Activated B cell treated with CpG ODN at 0.5 μM for 24 hours (primary cell): ENCODE measurements around the gene DDI1. TPM values are rescaled to one million over a fixed set of nuclear protein-coding genes. Genes with fewer than 3 reads are reported as not detected.
"Not testable (repeated sequence)": the region's sequence is repeated elsewhere in the genome, so short reads cannot be mapped to it uniquely, and the experiment has no call there.

Experiments used
- ATAC-seq: fragments of 200-7000 bp; cut with Tn5 transposase; one replicate; pipeline ENCODE4 v1.10.0; 2021; ENCODE audit warnings: low read depth, mild to moderate bottlenecking, moderate library complexity
- CTCF ChIA-PET: fragments of 350-600 bp; sonication (Branson Sonifier 250); formaldehyde crosslinking; loops from one replicate; lab custom pipeline; 2021; ENCODE audit warnings: antibody characterized with exemption; lab: Charles Lee
- POLR2A ChIA-PET: fragments of 350-600 bp; sonication (Branson Sonifier 250); formaldehyde crosslinking; loops from one replicate; lab custom pipeline; 2021; ENCODE audit warnings: antibody characterized with exemption; lab: Charles Lee
- DNase-seq: peaks from one replicate; pipeline ENCODE4 v3.0.0; 2022
- H3K27ac Mint-ChIP-seq: one replicate; pipeline ENCODE4 v1.8.0; 2020; ENCODE audit warnings: mixed read lengths
- H3K27me3 Mint-ChIP-seq: one replicate; pipeline ENCODE4 v1.8.0; 2021; ENCODE audit warnings: mixed read lengths
- H3K36me3 Mint-ChIP-seq: one replicate; pipeline ENCODE4 v1.8.0; 2021; ENCODE audit warnings: low read depth, mixed read lengths
- H3K4me1 Mint-ChIP-seq: one replicate; pipeline ENCODE4 v1.8.0; 2021; ENCODE audit warnings: mixed read lengths
- H3K4me3 Mint-ChIP-seq: one replicate; pipeline ENCODE4 v1.8.0; 2020; ENCODE audit warnings: mild to moderate bottlenecking, mixed read lengths
- H3K9me3 Mint-ChIP-seq: one replicate; pipeline ENCODE4 v1.8.0; 2020; ENCODE audit warnings: mixed read lengths
- intact Hi-C: fragments of 100-400 bp; cut with micrococcal nuclease; formaldehyde crosslinking; loops from one replicate; pipeline ENCODE4 v1.15.1; 2024
- total RNA-seq: library from RNA; stranded (reverse); gene quantifications from 2 replicates; pipeline ENCODE4 v1.2.3, GENCODE V29; 2022
- TF ChIP-seq, protein P1 (sequence below): fragments of 200-600 bp; IDR thresholded peaks from one replicate; pipeline ENCODE4 v1.8.0; 2022; ENCODE audit warnings: antibody characterized with exemption, mild to moderate bottlenecking

The DDI1 gene
- total RNA-seq, 1 donor from 2014 or later, result not detected

DNA sequence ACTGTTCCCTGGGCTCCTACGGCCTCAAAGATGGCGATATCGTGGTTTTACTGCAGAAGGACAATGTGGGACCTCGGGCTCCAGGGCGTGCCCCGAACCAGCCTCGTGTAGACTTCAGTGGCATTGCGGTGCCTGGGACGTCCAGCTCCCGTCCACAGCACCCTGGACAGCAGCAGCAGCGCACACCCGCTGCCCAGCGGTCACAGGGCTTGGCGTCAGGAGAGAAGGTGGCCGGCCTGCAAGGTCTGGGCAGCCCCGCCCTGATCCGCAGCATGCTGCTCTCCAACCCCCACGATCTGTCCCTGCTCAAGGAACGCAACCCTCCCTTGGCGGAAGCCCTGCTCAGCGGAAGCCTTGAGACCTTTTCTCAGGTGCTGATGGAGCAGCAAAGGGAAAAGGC is 555 bp downstream of the DDI1 start:
- Mint-ChIP-seq H3K4me1 (no peaks in the 10 kb centered on the region), H3K27me3 (no peaks in the 10 kb centered on the region), H3K27ac (no peak overlapping the region), H3K9me3 (no peaks in the 10 kb centered on the region), H3K4me3 (no peak overlapping the region), H3K36me3 (no peaks in the 10 kb centered on the region)
- ChIA-PET POLR2A (no interaction called here), CTCF (no interaction called here)
- intact Hi-C loops, result no loop called here
- TF ChIP-seq, protein P1, sequence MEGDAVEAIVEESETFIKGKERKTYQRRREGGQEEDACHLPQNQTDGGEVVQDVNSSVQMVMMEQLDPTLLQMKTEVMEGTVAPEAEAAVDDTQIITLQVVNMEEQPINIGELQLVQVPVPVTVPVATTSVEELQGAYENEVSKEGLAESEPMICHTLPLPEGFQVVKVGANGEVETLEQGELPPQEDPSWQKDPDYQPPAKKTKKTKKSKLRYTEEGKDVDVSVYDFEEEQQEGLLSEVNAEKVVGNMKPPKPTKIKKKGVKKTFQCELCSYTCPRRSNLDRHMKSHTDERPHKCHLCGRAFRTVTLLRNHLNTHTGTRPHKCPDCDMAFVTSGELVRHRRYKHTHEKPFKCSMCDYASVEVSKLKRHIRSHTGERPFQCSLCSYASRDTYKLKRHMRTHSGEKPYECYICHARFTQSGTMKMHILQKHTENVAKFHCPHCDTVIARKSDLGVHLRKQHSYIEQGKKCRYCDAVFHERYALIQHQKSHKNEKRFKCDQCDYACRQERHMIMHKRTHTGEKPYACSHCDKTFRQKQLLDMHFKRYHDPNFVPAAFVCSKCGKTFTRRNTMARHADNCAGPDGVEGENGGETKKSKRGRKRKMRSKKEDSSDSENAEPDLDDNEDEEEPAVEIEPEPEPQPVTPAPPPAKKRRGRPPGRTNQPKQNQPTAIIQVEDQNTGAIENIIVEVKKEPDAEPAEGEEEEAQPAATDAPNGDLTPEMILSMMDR, result no peak
- no peak for ATAC-seq
- no peak for DNase-seq

DNA sequence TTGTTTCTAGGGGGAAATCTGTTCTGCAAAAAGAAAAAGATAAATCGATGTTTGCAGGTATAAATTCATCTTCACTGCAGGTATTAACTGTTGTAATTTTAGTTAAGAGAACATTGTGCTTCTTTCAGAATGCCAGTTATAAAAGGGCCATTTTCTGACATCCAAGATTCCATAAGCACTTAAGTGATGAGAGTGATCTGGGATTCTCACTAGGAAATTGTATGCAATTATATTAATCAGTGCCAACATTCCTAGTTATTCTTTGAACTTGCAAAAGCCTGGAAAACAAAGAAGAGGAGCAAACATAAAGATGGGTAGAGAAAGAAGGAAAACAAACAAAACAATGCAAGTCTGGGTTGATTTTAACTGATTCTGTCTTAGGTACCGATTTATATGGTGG is 5.4 kb downstream of the DDI1 start:
- intact Hi-C loops, result no loop called here
- Mint-ChIP-seq H3K4me3 (no peak overlapping the region), H3K9me3 (no peaks in the 10 kb centered on the region), H3K27me3 (no peaks in the 10 kb centered on the region), H3K4me1 (no peaks in the 10 kb centered on the region), H3K36me3 (no peaks in the 10 kb centered on the region), H3K27ac (no peak overlapping the region)
- TF ChIP-seq, protein P1, result no peak
- no peak for ATAC-seq
- CTCF ChIA-PET, result no interaction called here
- POLR2A ChIA-PET, result no interaction called here
- DNase-seq, result no peak

DNA sequence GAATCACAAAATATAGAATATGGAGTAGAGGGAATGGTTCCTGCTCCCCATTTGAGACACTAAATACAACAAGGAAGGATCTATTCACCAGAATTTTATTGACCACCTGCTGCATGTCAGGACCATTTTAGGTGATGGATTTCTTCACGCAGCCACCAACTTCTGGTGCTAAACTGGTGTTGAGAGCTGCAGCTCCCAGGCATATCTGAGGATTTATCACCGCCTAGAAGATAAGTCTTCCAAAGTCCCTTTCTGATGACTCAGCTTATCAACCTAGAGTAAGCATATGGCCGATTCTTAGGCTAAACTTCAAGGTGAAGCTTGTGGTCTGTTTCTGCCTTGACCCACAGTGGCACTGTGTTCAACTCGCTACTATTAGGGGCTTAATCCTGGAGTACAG is 6.7 kb downstream of the DDI1 start:
- H3K27ac Mint-ChIP-seq, result no peak overlapping the region
- H3K36me3 Mint-ChIP-seq, result no peaks in the 10 kb centered on the region
- TF ChIP-seq, protein P1, result no peak
- ATAC-seq (no peak), DNase-seq (no peak)
- ChIA-PET CTCF (no interaction called here), POLR2A (no interaction called here)
- intact Hi-C loops, result no loop called here
- H3K9me3 Mint-ChIP-seq, result no peaks in the 10 kb centered on the region
- no peaks in the 10 kb centered on the region for H3K4me1 Mint-ChIP-seq
- H3K27me3 Mint-ChIP-seq, result no peaks in the 10 kb centered on the region
- no peak overlapping the region for H3K4me3 Mint-ChIP-seq

DNA sequence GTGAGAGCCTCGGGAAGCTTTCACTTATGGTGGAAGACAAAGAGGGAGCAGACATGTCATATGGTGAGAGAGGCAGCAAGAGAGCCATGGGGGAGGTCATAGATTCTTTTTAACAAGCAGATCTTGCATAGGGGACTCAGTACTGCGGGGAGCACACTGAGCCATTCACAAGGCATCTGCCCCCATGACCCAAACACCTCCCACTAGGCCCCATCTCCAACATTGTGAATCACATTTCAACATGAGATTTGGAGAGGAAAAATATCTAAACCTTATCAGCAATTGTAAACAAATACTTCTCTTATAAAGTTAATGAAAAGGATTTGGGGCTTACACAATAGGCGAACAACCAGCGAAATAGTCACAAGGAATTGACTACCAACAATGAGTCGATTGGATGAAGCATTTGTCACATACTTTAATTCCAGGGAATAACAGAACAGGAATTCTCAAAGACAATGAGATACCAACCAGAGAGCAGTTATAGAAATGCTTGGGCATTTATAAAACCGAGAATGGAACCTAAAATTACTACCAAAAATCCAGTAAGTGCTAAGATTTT is 7.3 kb downstream of the DDI1 start:
- intact Hi-C loops, result no loop called here
- no peaks in the 10 kb centered on the region for H3K4me1 Mint-ChIP-seq
- POLR2A ChIA-PET, result no interaction called here
- CTCF ChIA-PET, result no interaction called here
- DNase-seq (no peak), ATAC-seq (no peak)
- no peak overlapping the region for H3K27ac Mint-ChIP-seq
- no peaks in the 10 kb centered on the region for H3K27me3 Mint-ChIP-seq
- no peaks in the 10 kb centered on the region for H3K36me3 Mint-ChIP-seq
- TF ChIP-seq, protein P1, result no peak
- no peaks in the 10 kb centered on the region for H3K9me3 Mint-ChIP-seq
- no peak overlapping the region for H3K4me3 Mint-ChIP-seq

DNA sequence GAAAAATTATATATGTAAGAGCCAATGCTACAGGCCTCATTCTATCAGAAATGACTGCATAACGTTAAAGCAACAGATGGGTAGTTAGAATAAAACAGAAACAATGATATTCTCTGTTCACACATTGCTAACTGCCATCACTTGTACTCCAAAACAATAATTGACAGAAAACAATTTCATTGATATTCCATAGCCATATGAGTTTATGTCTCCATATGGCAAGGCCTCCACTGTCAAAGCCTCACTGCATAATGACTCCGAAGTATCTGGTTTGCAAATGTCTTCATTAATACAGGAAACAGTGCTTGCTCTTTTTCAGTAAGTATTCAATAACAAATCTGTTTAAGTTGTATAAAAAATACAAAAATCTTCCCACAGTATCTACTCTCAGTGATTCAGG is 9.9 kb downstream of the DDI1 start:
- ATAC-seq (no peak), DNase-seq (no peak)
- TF ChIP-seq, protein P1, result no peak
- intact Hi-C loops, result no loop called here
- Mint-ChIP-seq H3K36me3 (no peaks in the 10 kb centered on the region), H3K9me3 (no peaks in the 10 kb centered on the region), H3K4me1 (no peaks in the 10 kb centered on the region), H3K27ac (no peak overlapping the region), H3K4me3 (no peak overlapping the region), H3K27me3 (no peaks in the 10 kb centered on the region)
- CTCF ChIA-PET, result no interaction called here
- POLR2A ChIA-PET, result no interaction called here

DNA sequence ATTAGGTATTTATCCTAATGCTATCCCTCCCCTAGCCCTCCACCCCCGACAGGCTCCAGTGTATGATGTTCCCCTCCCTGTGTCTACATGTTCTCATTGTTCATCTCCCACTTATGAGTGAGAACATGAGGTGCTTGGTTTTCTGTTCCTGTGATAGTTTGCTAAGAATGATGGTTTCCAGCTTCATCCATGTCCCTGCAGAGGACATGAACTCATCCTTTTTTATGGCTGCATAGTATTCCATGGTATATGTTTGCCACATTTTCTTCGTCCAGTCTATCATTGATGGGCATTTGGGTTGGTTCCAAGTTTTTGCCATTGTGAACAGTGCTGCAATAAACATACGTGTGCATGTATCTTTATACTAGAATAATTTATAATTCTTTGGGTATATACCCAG is 10.4 kb downstream of the DDI1 start:
- H3K27me3 Mint-ChIP-seq, H3K27ac Mint-ChIP-seq, H3K4me1 Mint-ChIP-seq, H3K4me3 Mint-ChIP-seq, ATAC-seq, H3K9me3 Mint-ChIP-seq, H3K36me3 Mint-ChIP-seq, DNase-seq, CTCF ChIA-PET, intact Hi-C loops, POLR2A ChIA-PET: not testable (repeated sequence)
